ENCODE data around the gene RBPJ. TPM values are rescaled to one million over a fixed set of nuclear protein-coding genes. Genes with fewer than 3 reads are reported as not detected.

Gene RBPJ
- total and polyA plus RNA-seq, 5 donors from 2014 or later, result 68.5 to 120 (median 88.4) TPM

GRCh38 chr4:26467724-26468123 is 146.9 kb downstream of the RBPJ start:
- H3K36me3 ChIP-seq (ENCODE audit: control insufficient read depth, insufficient read depth, low read length), result no peaks in the 10 kb centered on the region
- H3K4me3 Mint-ChIP-seq, result no peak overlapping the region
- H3K27me3 Mint-ChIP-seq, result peaks cover 16% of the 10 kb centered on the region
- H3K36me3 Mint-ChIP-seq, result no peaks in the 10 kb centered on the region
- DNase-seq, result no peak
- peaks cover 4% of the 10 kb centered on the region for H3K27me3 ChIP-seq (ENCODE audit: control insufficient read depth, insufficient read depth, low read length)
- peaks cover 0 to 3% (median 0%) of the 10 kb centered on the region in 7 donors for H3K9me3 Mint-ChIP-seq
- no peaks in the 10 kb centered on the region for H3K9me3 ChIP-seq (ENCODE audit: control insufficient read depth in 2 of 2, low read length in 2 of 2)
- no peak overlapping the region for H3K27ac Mint-ChIP-seq
- H3K27ac ChIP-seq (ENCODE audit: insufficient read depth, low read length, poor library complexity, severe bottlenecking), result no peak overlapping the region
- no peaks in the 10 kb centered on the region for H3K4me1 ChIP-seq (ENCODE audit: control insufficient read depth, insufficient read depth, low read length, poor library complexity, severe bottlenecking)
- no peaks in the 10 kb centered on the region for H3K4me1 Mint-ChIP-seq
- no peak overlapping the region for H3K4me3 ChIP-seq (ENCODE audit: low read depth, low read length)
- ATAC-seq (ENCODE audit: low read depth in 2 of 2), result no peak

DNA sequence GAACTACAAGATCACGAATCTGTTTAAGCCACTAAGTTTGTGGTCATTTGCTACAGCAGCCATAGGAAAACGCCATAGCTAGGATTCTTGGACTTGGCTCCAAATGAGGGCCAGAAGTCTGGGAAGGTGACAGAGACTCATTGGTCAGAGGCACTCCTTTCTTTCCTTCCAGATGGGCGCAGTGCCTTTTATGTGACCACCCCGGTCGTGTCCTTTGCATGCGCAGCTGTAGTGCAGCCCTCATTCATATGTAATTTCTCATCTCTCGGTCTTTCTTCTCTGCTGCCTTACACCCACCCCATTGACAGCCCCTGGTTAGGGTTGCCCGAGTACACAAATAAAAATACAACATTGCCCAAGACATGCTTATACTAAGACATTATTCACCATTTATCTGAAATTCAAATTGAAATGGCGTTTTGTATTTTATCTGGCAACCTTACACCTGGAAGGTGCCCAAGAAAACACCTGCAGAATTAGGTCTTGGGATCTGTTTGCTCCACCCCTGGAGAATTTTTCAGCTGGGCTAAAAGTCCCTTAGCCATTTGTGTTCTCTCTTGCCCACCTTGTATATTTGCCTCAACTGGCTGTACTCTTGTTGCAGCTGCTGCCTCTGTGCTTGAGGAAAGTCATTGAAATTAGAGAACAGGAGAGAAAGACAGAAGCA is 147.6 kb downstream of the RBPJ start:
- H3K4me1 Mint-ChIP-seq, result no peaks in the 10 kb centered on the region
- H3K9me3 ChIP-seq (ENCODE audit: control insufficient read depth in 2 of 2, low read length in 2 of 2), result no peaks in the 10 kb centered on the region
- no peaks in the 10 kb centered on the region for H3K4me1 ChIP-seq (ENCODE audit: control insufficient read depth, insufficient read depth, low read length, poor library complexity, severe bottlenecking)
- no peak overlapping the region for H3K4me3 ChIP-seq (ENCODE audit: low read depth, low read length)
- H3K4me3 Mint-ChIP-seq, result no peak overlapping the region
- no peaks in the 10 kb centered on the region for H3K36me3 ChIP-seq (ENCODE audit: control insufficient read depth, insufficient read depth, low read length)
- H3K27ac ChIP-seq (ENCODE audit: insufficient read depth, low read length, poor library complexity, severe bottlenecking), result no peak overlapping the region
- ATAC-seq (ENCODE audit: low read depth in 2 of 2), result no peak
- no peak overlapping the region for H3K27ac Mint-ChIP-seq
- peaks cover 4% of the 10 kb centered on the region for H3K27me3 ChIP-seq (ENCODE audit: control insufficient read depth, insufficient read depth, low read length)
- H3K27me3 Mint-ChIP-seq, result peaks cover 22% of the 10 kb centered on the region
- H3K9me3 Mint-ChIP-seq, result peaks cover 0 to 2% (median 0%) of the 10 kb centered on the region in 7 donors
- no peak for DNase-seq
- no peaks in the 10 kb centered on the region for H3K36me3 Mint-ChIP-seq

DNA sequence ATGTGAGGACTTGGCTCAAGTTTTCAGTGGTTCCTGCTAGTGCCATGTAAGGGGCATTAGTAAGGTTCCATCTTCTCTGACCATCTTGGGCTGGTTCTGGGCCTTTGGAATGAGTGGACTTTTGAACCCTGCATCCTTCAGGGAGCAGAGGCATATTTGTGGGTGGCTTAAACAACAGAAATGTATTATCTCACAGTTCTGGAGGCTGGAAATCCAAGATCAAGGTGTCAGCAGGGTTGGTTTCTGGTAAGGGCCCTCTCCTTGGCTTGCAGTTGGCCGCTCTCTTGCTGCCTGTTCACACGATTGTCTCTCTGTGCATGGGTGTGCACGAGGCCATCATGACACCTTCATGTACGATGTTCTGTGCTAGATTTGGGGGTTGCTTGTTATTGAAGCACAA is 148.2 kb downstream of the RBPJ start:
- no peaks in the 10 kb centered on the region for H3K4me1 ChIP-seq (ENCODE audit: control insufficient read depth, insufficient read depth, low read length, poor library complexity, severe bottlenecking)
- no peak overlapping the region for H3K4me3 ChIP-seq (ENCODE audit: low read depth, low read length)
- Mint-ChIP-seq H3K27ac (no peak overlapping the region), H3K36me3 (no peaks in the 10 kb centered on the region), H3K27me3 (peaks cover 21% of the 10 kb centered on the region), H3K4me1 (no peaks in the 10 kb centered on the region), H3K4me3 (no peak overlapping the region), H3K9me3 (peaks cover 0 to 2% (median 0%) of the 10 kb centered on the region in 7 donors)
- no peak overlapping the region for H3K27ac ChIP-seq (ENCODE audit: insufficient read depth, low read length, poor library complexity, severe bottlenecking)
- DNase-seq (no peak), ATAC-seq (ENCODE audit: low read depth in 2 of 2) (no peak)
- H3K27me3 ChIP-seq (ENCODE audit: control insufficient read depth, insufficient read depth, low read length), result peaks cover 4% of the 10 kb centered on the region
- H3K36me3 ChIP-seq (ENCODE audit: control insufficient read depth, insufficient read depth, low read length), result no peaks in the 10 kb centered on the region
- no peaks in the 10 kb centered on the region for H3K9me3 ChIP-seq (ENCODE audit: control insufficient read depth in 2 of 2, low read length in 2 of 2)

GRCh38 chr4:26471890-26472289 is 151.1 kb downstream of the RBPJ start:
- ATAC-seq (ENCODE audit: low read depth in 2 of 2) (no peak), DNase-seq (no peak)
- H3K27ac Mint-ChIP-seq, result no peak overlapping the region
- peaks cover 0 to 2% (median 0%) of the 10 kb centered on the region in 7 donors for H3K9me3 Mint-ChIP-seq
- no peaks in the 10 kb centered on the region for H3K36me3 Mint-ChIP-seq
- no peak overlapping the region for H3K27ac ChIP-seq (ENCODE audit: insufficient read depth, low read length, poor library complexity, severe bottlenecking)
- no peaks in the 10 kb centered on the region for H3K36me3 ChIP-seq (ENCODE audit: control insufficient read depth, insufficient read depth, low read length)
- H3K27me3 Mint-ChIP-seq, result peaks cover 24% of the 10 kb centered on the region
- H3K27me3 ChIP-seq (ENCODE audit: control insufficient read depth, insufficient read depth, low read length), result peaks cover 4% of the 10 kb centered on the region
- no peaks in the 10 kb centered on the region for H3K4me1 ChIP-seq (ENCODE audit: control insufficient read depth, insufficient read depth, low read length, poor library complexity, severe bottlenecking)
- H3K4me3 ChIP-seq (ENCODE audit: low read depth, low read length), result no peak overlapping the region
- no peak overlapping the region for H3K4me3 Mint-ChIP-seq
- no peaks in the 10 kb centered on the region for H3K4me1 Mint-ChIP-seq
- no peaks in the 10 kb centered on the region for H3K9me3 ChIP-seq (ENCODE audit: control insufficient read depth in 2 of 2, low read length in 2 of 2)

GRCh38 chr4:26473893-26474292 is 153.1 kb downstream of the RBPJ start:
- H3K27ac ChIP-seq (ENCODE audit: insufficient read depth, low read length, poor library complexity, severe bottlenecking), result no peak overlapping the region
- peaks cover 0 to 1% (median 0%) of the 10 kb centered on the region in 7 donors for H3K9me3 Mint-ChIP-seq
- H3K4me3 ChIP-seq (ENCODE audit: low read depth, low read length), result no peak overlapping the region
- no peak overlapping the region for H3K27ac Mint-ChIP-seq
- no peak overlapping the region for H3K4me3 Mint-ChIP-seq
- ATAC-seq (ENCODE audit: low read depth in 2 of 2), result no peak
- H3K4me1 ChIP-seq (ENCODE audit: control insufficient read depth, insufficient read depth, low read length, poor library complexity, severe bottlenecking), result no peaks in the 10 kb centered on the region
- H3K4me1 Mint-ChIP-seq, result no peaks in the 10 kb centered on the region
- no peaks in the 10 kb centered on the region for H3K36me3 Mint-ChIP-seq
- H3K9me3 ChIP-seq (ENCODE audit: control insufficient read depth in 2 of 2, low read length in 2 of 2), result no peaks in the 10 kb centered on the region
- H3K27me3 ChIP-seq (ENCODE audit: control insufficient read depth, insufficient read depth, low read length), result peaks cover 4% of the 10 kb centered on the region
- DNase-seq, result no peak
- peaks cover 30% of the 10 kb centered on the region for H3K27me3 Mint-ChIP-seq
- no peaks in the 10 kb centered on the region for H3K36me3 ChIP-seq (ENCODE audit: control insufficient read depth, insufficient read depth, low read length)

DNA sequence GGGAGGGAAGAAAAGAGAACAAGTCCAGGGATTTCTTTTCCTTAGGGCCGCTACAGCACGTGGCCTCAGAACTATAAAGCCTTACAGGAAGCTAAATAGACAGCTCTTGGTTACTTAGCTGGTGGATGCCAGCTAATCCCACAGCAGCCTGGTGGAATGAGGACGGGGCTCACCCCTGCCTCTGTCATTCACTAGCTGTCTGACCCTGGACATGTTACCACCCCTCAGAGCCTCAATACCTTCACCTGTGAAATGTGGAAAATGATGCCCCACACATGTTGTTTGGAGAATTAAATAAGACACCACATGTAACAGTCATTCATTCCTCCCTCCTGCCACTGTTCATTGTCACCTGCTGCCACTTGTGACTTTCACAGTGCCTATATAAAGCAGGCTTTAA is 153.7 kb downstream of the RBPJ start:
- H3K36me3 Mint-ChIP-seq, result no peaks in the 10 kb centered on the region

DNA sequence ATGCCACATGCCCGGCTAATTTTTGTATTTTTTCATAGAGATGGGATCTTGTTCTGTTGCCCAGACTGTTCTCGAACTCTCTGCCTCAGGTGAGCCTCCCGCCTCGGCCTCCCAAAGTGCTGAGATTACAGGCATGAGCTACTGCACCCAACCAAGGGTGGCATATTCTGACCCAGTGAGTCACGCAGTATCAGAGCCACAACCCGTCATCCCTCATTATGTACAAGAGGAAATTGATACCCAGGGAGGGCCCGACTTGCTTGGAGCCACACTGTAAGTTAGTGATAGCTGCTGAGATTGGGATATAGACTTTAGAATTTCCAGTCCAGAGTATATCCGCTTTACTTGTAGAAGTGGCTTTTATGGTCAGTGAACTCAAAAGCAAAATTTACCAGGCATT is 154.9 kb downstream of the RBPJ start:
- Histone ChIP-seq H3K27me3 (ENCODE audit: control insufficient read depth, insufficient read depth, low read length) (peaks cover 4% of the 10 kb centered on the region), H3K27ac (ENCODE audit: insufficient read depth, low read length, poor library complexity, severe bottlenecking) (no peak overlapping the region), H3K4me3 (ENCODE audit: low read depth, low read length) (no peak overlapping the region), H3K36me3 (ENCODE audit: control insufficient read depth, insufficient read depth, low read length) (no peaks in the 10 kb centered on the region), H3K9me3 (ENCODE audit: control insufficient read depth in 2 of 2, low read length in 2 of 2) (no peaks in the 10 kb centered on the region), H3K4me1 (ENCODE audit: control insufficient read depth, insufficient read depth, low read length, poor library complexity, severe bottlenecking) (no peaks in the 10 kb centered on the region)
- ATAC-seq (ENCODE audit: low read depth in 2 of 2), result no peak
- Mint-ChIP-seq H3K27ac (no peak overlapping the region), H3K4me3 (no peak overlapping the region), H3K9me3 (peaks cover 0 to 1% (median 0%) of the 10 kb centered on the region in 7 donors), H3K36me3 (no peaks in the 10 kb centered on the region), H3K4me1 (no peaks in the 10 kb centered on the region), H3K27me3 (peaks cover 23% of the 10 kb centered on the region)
- no peak for DNase-seq

More for the DNA sequence above, 153.7 kb downstream of the RBPJ start:
- ATAC-seq (ENCODE audit: low read depth in 2 of 2), result no peak
- Mint-ChIP-seq H3K4me1 (no peaks in the 10 kb centered on the region), H3K27me3 (peaks cover 29% of the 10 kb centered on the region), H3K4me3 (no peak overlapping the region), H3K27ac (no peak overlapping the region), H3K9me3 (peaks cover 0 to 1% (median 0%) of the 10 kb centered on the region in 7 donors)
- no peaks in the 10 kb centered on the region for H3K4me1 ChIP-seq (ENCODE audit: control insufficient read depth, insufficient read depth, low read length, poor library complexity, severe bottlenecking)
- H3K36me3 ChIP-seq (ENCODE audit: control insufficient read depth, insufficient read depth, low read length), result no peaks in the 10 kb centered on the region
- peaks cover 4% of the 10 kb centered on the region for H3K27me3 ChIP-seq (ENCODE audit: control insufficient read depth, insufficient read depth, low read length)
- no peak for DNase-seq
- H3K9me3 ChIP-seq (ENCODE audit: control insufficient read depth in 2 of 2, low read length in 2 of 2), result no peaks in the 10 kb centered on the region
- H3K4me3 ChIP-seq (ENCODE audit: low read depth, low read length), result no peak overlapping the region
- H3K27ac ChIP-seq (ENCODE audit: insufficient read depth, low read length, poor library complexity, severe bottlenecking), result no peak overlapping the region

- Mint-ChIP-seq H3K9me3 (peaks cover 0 to 1% (median 0%) of the 10 kb centered on the region in 7 donors), H3K27me3 (peaks cover 23% of the 10 kb centered on the region), H3K27ac (no peak overlapping the region), H3K4me3 (no peak overlapping the region), H3K36me3 (no peaks in the 10 kb centered on the region), H3K4me1 (no peaks in the 10 kb centered on the region)
- H3K9me3 ChIP-seq (ENCODE audit: control insufficient read depth in 2 of 2, low read length in 2 of 2), result no peaks in the 10 kb centered on the region
- no peak overlapping the region for H3K27ac ChIP-seq (ENCODE audit: insufficient read depth, low read length, poor library complexity, severe bottlenecking)
- H3K4me1 ChIP-seq (ENCODE audit: control insufficient read depth, insufficient read depth, low read length, poor library complexity, severe bottlenecking), result no peaks in the 10 kb centered on the region
- H3K4me3 ChIP-seq (ENCODE audit: low read depth, low read length), result no peak overlapping the region
- no peaks in the 10 kb centered on the region for H3K36me3 ChIP-seq (ENCODE audit: control insufficient read depth, insufficient read depth, low read length)
- ATAC-seq (ENCODE audit: low read depth in 2 of 2), result no peak
- H3K27me3 ChIP-seq (ENCODE audit: control insufficient read depth, insufficient read depth, low read length), result peaks cover 4% of the 10 kb centered on the region
- no peak for DNase-seq
Measured at GRCh38 chr4:26476545-26476944, 155.7 kb downstream of the RBPJ start.
